Muscle layer of duodenum (tissue), 2 donors: ENCODE results near the gene POGZ.
"Not testable (repeated sequence)": the region's sequence is repeated elsewhere in the genome, so short reads cannot be mapped to it uniquely, and the experiment has no call there.

ENCODE experiments used
- H3K27ac ChIP-seq: one replicate; pipeline ENCODE4 v1.7.0; 2013; ENCODE audit warnings: mild to moderate bottlenecking, low read length
- H3K27me3 ChIP-seq: one replicate; pipeline ENCODE4 v1.7.0; 2013; ENCODE audit warnings: low read depth, mild to moderate bottlenecking, control low read depth, low read length
- H3K36me3 ChIP-seq, 2 donors: one replicate each; pipeline ENCODE4 v1.7.0; 2013; ENCODE audit warnings: low read length in 2 of 2, control low read depth in 1 of 2, mild to moderate bottlenecking in 1 of 2; ENCODE audit not compliant: insufficient read depth in 2 of 2, control insufficient read depth in 1 of 2
- H3K4me1 ChIP-seq, 2 donors: one replicate each; pipeline ENCODE4 v1.7.0; 2013; ENCODE audit warnings: low read length in 2 of 2, mild to moderate bottlenecking in 2 of 2, control low read depth in 1 of 2, moderate library complexity in 1 of 2; ENCODE audit not compliant: insufficient read depth in 2 of 2, control insufficient read depth in 1 of 2
- H3K4me3 ChIP-seq, 2 donors: one replicate each; pipeline ENCODE4 v1.7.0; 2013; ENCODE audit warnings: low read length in 2 of 2, low read depth in 1 of 2, mild to moderate bottlenecking in 1 of 2
- H3K9me3 ChIP-seq, 2 donors: one replicate each; pipeline ENCODE4 v1.7.0; 2013; ENCODE audit warnings: low read length in 2 of 2, control low read depth in 1 of 2, mild to moderate bottlenecking in 1 of 2; ENCODE audit not compliant: control insufficient read depth in 1 of 2
- donor health status: healthy.

POGZ gene

GRCh38 chr1:151447696-151448095 lies 11.6 kb downstream of the POGZ start:
- H3K4me1 ChIP-seq, result peaks cover 4 to 28% of the 10 kb centered on the region in 2 donors
- H3K36me3 ChIP-seq, result no peaks in the 10 kb centered on the region
- no peaks in the 10 kb centered on the region for H3K9me3 ChIP-seq

GRCh38 chr1:151444783-151445177 lies 14.5 kb downstream of the POGZ start:
- no peaks in the 10 kb centered on the region for H3K27me3 ChIP-seq
- peaks cover 4 to 35% of the 10 kb centered on the region in 2 donors for H3K4me1 ChIP-seq
- H3K36me3 ChIP-seq, result peaks cover 0 to 6% of the 10 kb centered on the region in 2 donors
- no peak overlapping the region for H3K4me3 ChIP-seq
- H3K27ac ChIP-seq, result no peak overlapping the region
- no peaks in the 10 kb centered on the region for H3K9me3 ChIP-seq

More at GRCh38 chr1:151447696-151448095, 11.6 kb downstream of the POGZ start:
- H3K4me3 ChIP-seq, result no peak overlapping the region
- no peaks in the 10 kb centered on the region for H3K27me3 ChIP-seq
- no peak overlapping the region for H3K27ac ChIP-seq

GRCh38 chr1:151443846-151444782 lies 15.2 kb downstream of the POGZ start:
- H3K36me3 ChIP-seq, result peaks cover 0 to 6% of the 10 kb centered on the region in 2 donors
- no peak overlapping the region for H3K4me3 ChIP-seq
- peaks cover 4 to 35% of the 10 kb centered on the region in 2 donors for H3K4me1 ChIP-seq
- no peak overlapping the region for H3K27ac ChIP-seq
- no peaks in the 10 kb centered on the region for H3K9me3 ChIP-seq
- H3K27me3 ChIP-seq, result no peaks in the 10 kb centered on the region

GRCh38 chr1:151437396-151437795 lies 21.9 kb downstream of the POGZ start:
- H3K27me3 ChIP-seq, H3K4me3 ChIP-seq, H3K27ac ChIP-seq, H3K9me3 ChIP-seq: not testable (repeated sequence)
- Histone ChIP-seq H3K36me3 (peaks cover 0 to 11% of the 10 kb centered on the region in 2 donors), H3K4me1 (peaks cover 0 to 10% of the 10 kb centered on the region in 2 donors)

- Histone ChIP-seq H3K36me3 (peaks cover 0 to 11% of the 10 kb centered on the region in 2 donors), H3K4me3 (no peak overlapping the region), H3K27me3 (no peaks in the 10 kb centered on the region), H3K27ac (no peak overlapping the region), H3K9me3 (no peaks in the 10 kb centered on the region), H3K4me1 (peaks cover 0 to 10% of the 10 kb centered on the region in 2 donors)
Observed at GRCh38 chr1:151436985-151437384, 22.3 kb downstream of the POGZ start.

- Histone ChIP-seq H3K36me3 (peaks cover 4 to 6% of the 10 kb centered on the region in 2 donors), H3K9me3 (no peaks in the 10 kb centered on the region), H3K27me3 (no peaks in the 10 kb centered on the region), H3K4me1 (peaks cover 0 to 3% of the 10 kb centered on the region in 2 donors), H3K4me3 (no peak overlapping the region), H3K27ac (no peak overlapping the region)
Observed at GRCh38 chr1:151435174-151435573, 24.1 kb downstream of the POGZ start.

- H3K27me3 ChIP-seq, H3K4me3 ChIP-seq, H3K9me3 ChIP-seq, H3K4me1 ChIP-seq, H3K27ac ChIP-seq: not testable (repeated sequence)
- peaks cover 14 to 16% of the 10 kb centered on the region in 2 donors for H3K36me3 ChIP-seq
Observed at GRCh38 chr1:151433827-151434226, 25.5 kb downstream of the POGZ start.

- Histone ChIP-seq H3K9me3 (no peaks in the 10 kb centered on the region), H3K36me3 (peaks cover 63 to 67% of the 10 kb centered on the region in 2 donors), H3K27me3 (no peaks in the 10 kb centered on the region), H3K4me3 (no peak overlapping the region), H3K4me1 (no peaks in the 10 kb centered on the region), H3K27ac (no peak overlapping the region)
Observed at GRCh38 chr1:151428068-151428467, 31.2 kb downstream of the POGZ start.

GRCh38 chr1:151425103-151425502 lies 34.2 kb downstream of the POGZ start:
- no peaks in the 10 kb centered on the region for H3K27me3 ChIP-seq
- H3K9me3 ChIP-seq, result no peaks in the 10 kb centered on the region
- H3K4me3 ChIP-seq, result no peak overlapping the region
- no peaks in the 10 kb centered on the region for H3K4me1 ChIP-seq
- H3K36me3 ChIP-seq, result peaks cover 74 to 84% of the 10 kb centered on the region in 2 donors
- H3K27ac ChIP-seq, result no peak overlapping the region

- no peaks in the 10 kb centered on the region for H3K9me3 ChIP-seq
- no peak overlapping the region for H3K4me3 ChIP-seq
- peaks cover 33 to 70% of the 10 kb centered on the region in 2 donors for H3K36me3 ChIP-seq
- H3K4me1 ChIP-seq, result no peaks in the 10 kb centered on the region
- H3K27me3 ChIP-seq, result no peaks in the 10 kb centered on the region
- no peak overlapping the region for H3K27ac ChIP-seq
Observed at GRCh38 chr1:151419819-151420218, 39.5 kb downstream of the POGZ start.

- Histone ChIP-seq H3K27ac (no peak overlapping the region), H3K27me3 (no peaks in the 10 kb centered on the region), H3K4me3 (no peak overlapping the region), H3K36me3 (peaks cover 25 to 69% of the 10 kb centered on the region in 2 donors), H3K9me3 (no peaks in the 10 kb centered on the region), H3K4me1 (no peaks in the 10 kb centered on the region)
Observed at GRCh38 chr1:151418081-151418480, 41.2 kb downstream of the POGZ start.
